Caco-2 (cell line): ENCODE data around the gene TF. TPM values are rescaled to one million over a fixed set of nuclear protein-coding genes. Genes with fewer than 3 reads are reported as not detected.

Experiments used
- BruUV-seq: library from RNA; stranded (reverse); fragments of 400-500 nt; replicated peaks from 2 replicates; lab custom pipeline; 2021; lab: Mats Ljungman, UMichigan
- CTCF ChIA-PET: fragments of 300-600 bp; sonication (Branson Sonifier 250); formaldehyde crosslinking; loops from one replicate; lab custom pipeline; 2022; ENCODE audit warnings: antibody characterized with exemption; lab: Charles Lee
- POLR2A ChIA-PET: fragments of 300-600 bp; sonication (Branson Sonifier 250); formaldehyde crosslinking; loops from one replicate; lab custom pipeline; 2022; ENCODE audit warnings: antibody characterized with exemption; lab: Charles Lee
- DNase-seq, 2 experiments: peaks; one replicate each; pipeline versions ENCODE4 v3.0.0 to v3.0.0-alpha.2; 2020 to 2022
- H3K27me3 ChIP-seq: replicated peaks from 2 replicates; pipeline ENCODE4 v1.6.0; 2011; ENCODE audit warnings: low read length; ENCODE audit not compliant: control insufficient read depth, insufficient read depth
- H3K36me3 ChIP-seq: 2 replicates; pipeline ENCODE4 v1.5.1; 2011; ENCODE audit warnings: low read length; ENCODE audit not compliant: control insufficient read depth, insufficient read depth
- H3K4me1 ChIP-seq: fragments of 250-450 bp; sonication (Bioruptor Pico); 2 replicates; pipeline ENCODE4 v1.5.1; 2020; ENCODE audit warnings: mild to moderate bottlenecking
- H3K4me3 ChIP-seq: 2 replicates; pipeline ENCODE4 v1.5.1; 2011; ENCODE audit warnings: low read depth, mild to moderate bottlenecking, control low read depth, low read length
- H3K9me3 ChIP-seq: fragments of 250-450 bp; sonication (Bioruptor Pico); 2 replicates; pipeline ENCODE4 v1.5.1; 2020; ENCODE audit warnings: mild to moderate bottlenecking, moderate library complexity
- H3K27ac Mint-ChIP-seq: one replicate; pipeline ENCODE4 v1.8.0; 2022; ENCODE audit warnings: mixed read lengths; ENCODE audit not compliant: unreplicated experiment
- H3K27me3 Mint-ChIP-seq: one replicate; pipeline ENCODE4 v1.8.0; 2022; ENCODE audit warnings: mixed read lengths; ENCODE audit not compliant: insufficient read depth, unreplicated experiment
- H3K36me3 Mint-ChIP-seq: one replicate; pipeline ENCODE4 v1.8.0; 2022; ENCODE audit warnings: mild to moderate bottlenecking, mixed read lengths; ENCODE audit not compliant: insufficient read depth, unreplicated experiment
- H3K4me1 Mint-ChIP-seq: one replicate; pipeline ENCODE4 v1.8.0; 2022; ENCODE audit warnings: low read depth, mixed read lengths; ENCODE audit not compliant: unreplicated experiment
- H3K4me3 Mint-ChIP-seq: one replicate; pipeline ENCODE4 v1.8.0; 2022; ENCODE audit warnings: mild to moderate bottlenecking, moderate library complexity, mixed read lengths; ENCODE audit not compliant: unreplicated experiment
- H3K9me3 Mint-ChIP-seq: one replicate; pipeline ENCODE4 v1.8.0; 2022; ENCODE audit warnings: mixed read lengths; ENCODE audit not compliant: unreplicated experiment
- CTCF ChIP-seq, 2 experiments: fragments of 200-600 bp in 1 of 2; IDR thresholded peaks; 1 replicate in 1 of 2; 2 replicates in 1 of 2; pipeline versions ENCODE4 v1.5.1 to v1.8.0; 2011 to 2022; ENCODE audit warnings: antibody characterized with exemption in 1 of 2, control low read depth in 1 of 2, inconsistent platforms in 1 of 2, low read depth in 1 of 2, low read length in 1 of 2, mild to moderate bottlenecking in 1 of 2, moderate library complexity in 1 of 2; ENCODE audit not compliant: insufficient read depth in 1 of 2, severe bottlenecking in 1 of 2, unreplicated experiment in 1 of 2
- intact Hi-C: fragments of 100-400 bp; cut with micrococcal nuclease; formaldehyde crosslinking; loops from one replicate; pipeline ENCODE4 v1.10.0; 2022; ENCODE audit not compliant: unreplicated experiment
- total RNA-seq: library from RNA; stranded (reverse); gene quantifications from 2 replicates; pipeline ENCODE4 v1.2.3, GENCODE V29; 2022

The TF gene
- total RNA-seq, 1 experiment from 2014 or later, result 23.4 TPM

- peaks cover 8% of the 10 kb centered on the region for H3K4me1 Mint-ChIP-seq
Observed at GRCh38 chr3:133805384-133805701, 59.1 kb downstream of the TF start.

GRCh38 chr3:133805702-133806475 lies 59.7 kb downstream of the TF start, which contains the start of gene SRPRB:
TSS of gene SRPRB (plus strand) at chr3:133805815. CDS start at chr3:133805849, 34 bp downstream.
- no peaks in the 10 kb centered on the region for H3K36me3 ChIP-seq
- Mint-ChIP-seq H3K36me3 (peaks cover 33% of the 10 kb centered on the region), H3K9me3 (no peaks in the 10 kb centered on the region), H3K4me1 (peaks cover 8% of the 10 kb centered on the region), H3K4me3 (peak within 1 kb of the TSS; percentile 93), H3K27ac (peak within 1 kb of the TSS; percentile 93), H3K27me3 (no peaks in the 10 kb centered on the region)
- no peak for TF ChIP-seq CTCF (IDR thresholded peaks at IDR 0.05; ENCODE audit: insufficient read depth in 1 of 2, low read depth in 1 of 2, low read length in 1 of 2, severe bottlenecking in 1 of 2, unreplicated experiment in 1 of 2)
- intact Hi-C loops, result loop anchor here (1.0 to 5.0 kb wide), 2 partner anchors 74 to 144 kb away; no protein-coding TSS in a partner anchor
- H3K9me3 ChIP-seq, result no peaks in the 10 kb centered on the region
- ChIA-PET POLR2A (no interaction called here), CTCF (no interaction called here)
- peak; percentile 95 for DNase-seq
- H3K27me3 ChIP-seq, result no peaks in the 10 kb centered on the region
- BruUV-seq, result no TSS peak
- no peaks in the 10 kb centered on the region for H3K4me1 ChIP-seq
- peak within 1 kb of the TSS; percentile 60 for H3K4me3 ChIP-seq

More at GRCh38 chr3:133805384-133805701, 59.1 kb downstream of the TF start:
- Histone ChIP-seq H3K4me3 (peak overlapping the region; percentile 60), H3K4me1 (no peaks in the 10 kb centered on the region), H3K27me3 (no peaks in the 10 kb centered on the region), H3K9me3 (no peaks in the 10 kb centered on the region), H3K36me3 (no peaks in the 10 kb centered on the region)
- H3K27me3 Mint-ChIP-seq, result no peaks in the 10 kb centered on the region
- no TSS peak for BruUV-seq
- CTCF ChIA-PET, result no interaction called here
- intact Hi-C loops, result loop anchor here (5.0 kb wide), 1 partner anchor 73 kb away; no protein-coding TSS in a partner anchor
- POLR2A ChIA-PET, result no interaction called here
- H3K36me3 Mint-ChIP-seq, result peaks cover 27% of the 10 kb centered on the region
- no peaks in the 10 kb centered on the region for H3K9me3 Mint-ChIP-seq
- H3K27ac Mint-ChIP-seq, result peak overlapping the region; percentile 93
- TF ChIP-seq CTCF (IDR thresholded peaks at IDR 0.05; ENCODE audit: insufficient read depth in 1 of 2, low read depth in 1 of 2, low read length in 1 of 2, severe bottlenecking in 1 of 2, unreplicated experiment in 1 of 2), result no peak
- peak overlapping the region; percentile 93 for H3K4me3 Mint-ChIP-seq
- DNase-seq, result no peak

GRCh38 chr3:133812872-133813271 lies 66.7 kb downstream of the TF start:
- Histone ChIP-seq H3K27me3 (no peaks in the 10 kb centered on the region), H3K4me3 (no peak overlapping the region), H3K4me1 (no peaks in the 10 kb centered on the region), H3K36me3 (no peaks in the 10 kb centered on the region; the same call in 1 of the 2 replicates), H3K9me3 (no peaks in the 10 kb centered on the region)
- Mint-ChIP-seq H3K27me3 (no peaks in the 10 kb centered on the region), H3K4me3 (no peak overlapping the region), H3K9me3 (no peaks in the 10 kb centered on the region), H3K4me1 (no peaks in the 10 kb centered on the region), H3K27ac (no peak overlapping the region), H3K36me3 (peaks cover 61% of the 10 kb centered on the region)
- no TSS peak for BruUV-seq
- CTCF ChIA-PET, result no interaction called here
- no peak for DNase-seq
- intact Hi-C loops, result no loop called here
- POLR2A ChIA-PET, result no interaction called here
- TF ChIP-seq CTCF (IDR thresholded peaks at IDR 0.05; ENCODE audit: insufficient read depth in 1 of 2, low read depth in 1 of 2, low read length in 1 of 2, severe bottlenecking in 1 of 2, unreplicated experiment in 1 of 2), result no peak
